Activated CD8-positive, alpha-beta memory T cell treated with anti-CD3 and anti-CD28 coated beads, Interleukin-2, amount 50 U/mL, for 4 hours (primary cell): ENCODE results near the gene TTBK1.

ENCODE experiments used
- DNase-seq: peaks from one replicate; pipeline ENCODE4 v3.0.0-alpha.2; 2020

TTBK1 gene

GRCh38 chr6:43242908-43243663, at the start of gene TTBK1:
TSS of gene TTBK1 (plus strand) at chr6:43243481. CDS start at chr6:43246661, 3,180 bp downstream.
- no peak for DNase-seq

GRCh38 chr6:43193929-43194328, 49.4 kb upstream of the TTBK1 start:
- DNase-seq: no peak

- no peak for DNase-seq
These were observed 46.9 kb upstream of the TTBK1 start for GRCh38 chr6:43196337-43196736.

GRCh38 chr6:43199912-43200311, 43.4 kb upstream of the TTBK1 start:
- DNase-seq: no peak

- DNase-seq: no peak
These were observed 42.7 kb upstream of the TTBK1 start for GRCh38 chr6:43200541-43200940.

GRCh38 chr6:43202451-43202850, 40.8 kb upstream of the TTBK1 start:
- no peak for DNase-seq

GRCh38 chr6:43203029-43203717, 40.1 kb upstream of the TTBK1 start:
- no peak for DNase-seq

- no peak for DNase-seq
These were observed 39.6 kb upstream of the TTBK1 start for GRCh38 chr6:43203718-43204095.

- DNase-seq: no peak
These were observed 38.8 kb upstream of the TTBK1 start for GRCh38 chr6:43204271-43205105.

- DNase-seq: no peak
These were observed 37.4 kb upstream of the TTBK1 start for GRCh38 chr6:43205849-43206248.

GRCh38 chr6:43207286-43207685, 36.0 kb upstream of the TTBK1 start:
- DNase-seq: no peak

- no peak for DNase-seq
These were observed 31.3 kb upstream of the TTBK1 start for GRCh38 chr6:43211955-43212354.

GRCh38 chr6:43213431-43213830, 29.9 kb upstream of the TTBK1 start:
- no peak for DNase-seq

- no peak for DNase-seq
These were observed 28.2 kb upstream of the TTBK1 start for GRCh38 chr6:43215066-43215465.

GRCh38 chr6:43216200-43216599, 27.1 kb upstream of the TTBK1 start:
- no peak for DNase-seq

GRCh38 chr6:43217351-43217750, 25.9 kb upstream of the TTBK1 start:
- no peak for DNase-seq

- DNase-seq: no peak
These were observed 24.2 kb upstream of the TTBK1 start for GRCh38 chr6:43219119-43219518.

GRCh38 chr6:43219814-43220213, 23.5 kb upstream of the TTBK1 start:
- DNase-seq: no peak

- DNase-seq: no peak
These were observed 22.8 kb upstream of the TTBK1 start for GRCh38 chr6:43220439-43220951.

GRCh38 chr6:43221046-43221972, 22.0 kb upstream of the TTBK1 start:
- no peak for DNase-seq

GRCh38 chr6:43222418-43223059, 20.7 kb upstream of the TTBK1 start:
- no peak for DNase-seq

- DNase-seq: no peak
These were observed 20.1 kb upstream of the TTBK1 start for GRCh38 chr6:43223175-43223574.
